Measurements from ENCODE around the gene ARHGEF9.

DNA sequence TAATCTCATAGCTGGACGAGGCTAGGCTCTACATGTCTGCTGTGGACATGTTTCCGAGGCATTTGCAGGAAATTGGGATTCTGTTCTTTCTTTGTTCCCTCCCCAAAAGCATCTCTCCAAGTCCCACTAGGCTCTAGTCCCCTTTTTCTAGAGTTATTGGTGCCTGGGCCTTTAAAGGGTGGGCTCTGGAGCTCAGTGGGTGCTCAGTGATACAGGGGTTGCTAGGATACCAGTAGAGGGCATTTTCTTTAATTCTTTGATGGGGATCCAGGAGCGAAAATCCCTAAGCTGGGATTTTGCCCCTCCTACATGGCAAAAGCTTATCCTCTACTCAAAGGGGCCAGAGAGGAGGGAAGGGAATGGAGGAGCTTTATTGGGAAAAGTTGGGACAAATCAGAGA is 34.2 kb downstream of the ARHGEF9 start:
- no peak for TF ChIP-seq POLR2AphosphoS5 (IDR thresholded peaks at IDR 0.05)
- TF ChIP-seq, protein P1, sequence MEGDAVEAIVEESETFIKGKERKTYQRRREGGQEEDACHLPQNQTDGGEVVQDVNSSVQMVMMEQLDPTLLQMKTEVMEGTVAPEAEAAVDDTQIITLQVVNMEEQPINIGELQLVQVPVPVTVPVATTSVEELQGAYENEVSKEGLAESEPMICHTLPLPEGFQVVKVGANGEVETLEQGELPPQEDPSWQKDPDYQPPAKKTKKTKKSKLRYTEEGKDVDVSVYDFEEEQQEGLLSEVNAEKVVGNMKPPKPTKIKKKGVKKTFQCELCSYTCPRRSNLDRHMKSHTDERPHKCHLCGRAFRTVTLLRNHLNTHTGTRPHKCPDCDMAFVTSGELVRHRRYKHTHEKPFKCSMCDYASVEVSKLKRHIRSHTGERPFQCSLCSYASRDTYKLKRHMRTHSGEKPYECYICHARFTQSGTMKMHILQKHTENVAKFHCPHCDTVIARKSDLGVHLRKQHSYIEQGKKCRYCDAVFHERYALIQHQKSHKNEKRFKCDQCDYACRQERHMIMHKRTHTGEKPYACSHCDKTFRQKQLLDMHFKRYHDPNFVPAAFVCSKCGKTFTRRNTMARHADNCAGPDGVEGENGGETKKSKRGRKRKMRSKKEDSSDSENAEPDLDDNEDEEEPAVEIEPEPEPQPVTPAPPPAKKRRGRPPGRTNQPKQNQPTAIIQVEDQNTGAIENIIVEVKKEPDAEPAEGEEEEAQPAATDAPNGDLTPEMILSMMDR (IDR thresholded peaks at IDR 0.05), result no peak
